ENCODE measurements around the gene MARVELD2. TPM values are rescaled to one million over a fixed set of nuclear protein-coding genes. Genes with fewer than 3 reads are reported as not detected.

MARVELD2 gene
- total and polyA plus RNA-seq, 2 of the 13 experiments (the other 11 are each of a cell fraction or from before 2014, with no cell fraction given), result 11.1 to 15.4 TPM

DNA sequence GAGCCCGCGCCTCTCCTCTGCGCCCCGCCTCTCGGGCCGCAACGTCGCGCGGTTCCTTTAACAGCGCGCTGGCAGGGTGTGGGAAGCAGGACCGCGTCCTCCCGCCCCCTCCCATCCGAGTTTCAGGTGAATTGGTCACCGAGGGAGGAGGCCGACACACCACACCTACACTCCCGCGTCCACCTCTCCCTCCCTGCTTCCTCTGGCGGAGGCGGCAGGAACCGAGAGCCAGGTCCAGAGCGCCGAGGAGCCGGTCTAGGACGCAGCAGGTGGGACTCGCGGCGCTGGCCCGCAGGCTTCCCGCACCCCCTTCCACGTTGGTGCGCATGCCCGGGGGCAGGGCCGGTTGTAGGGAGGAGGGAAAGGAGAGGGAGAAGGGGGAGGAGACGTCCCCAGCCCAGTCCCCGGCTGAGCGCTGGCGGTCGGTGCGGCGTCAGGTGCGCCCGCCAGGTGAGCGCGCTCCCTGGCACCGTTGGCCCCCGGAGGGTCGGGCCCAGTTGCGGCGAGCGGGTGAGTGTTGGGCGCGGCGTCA lies 77.5 kb downstream of the MARVELD2 start, which contains the start of gene OCLN (continued):
- TF ChIP-seq ZNF609 (CRISPR knock-in tag; IDR thresholded peaks at IDR 0.05; ENCODE audit: borderline replicate concordance) (peak; percentile 25; the same call in 1 of the 2 replicates), ZBTB40 (IDR thresholded peaks at IDR 0.05) (no peak), ZBTB40 (CRISPR knock-in tag; IDR thresholded peaks at IDR 0.05) (peak; percentile 55), NONO (IDR thresholded peaks at IDR 0.05) (no peak), NONO (CRISPR knock-in tag; conservative IDR thresholded peaks at IDR 0.05) (peak; percentile 89), SOX6 (IDR thresholded peaks at IDR 0.05) (no peak), SOX6 (CRISPR knock-in tag; IDR thresholded peaks at IDR 0.05) (peak; percentile 85), ZNF552 (CRISPR knock-in tag; IDR thresholded peaks at IDR 0.05; ENCODE audit: borderline replicate concordance) (peak; percentile 72; the same call in 1 of the 2 replicates), NRL (CRISPR knock-in tag; IDR thresholded peaks at IDR 0.05; ENCODE audit: borderline replicate concordance) (peak; percentile 41; the same call in 1 of the 2 replicates), SP1 (IDR thresholded peaks at IDR 0.05) (no peak), SP1 (CRISPR knock-in tag; IDR thresholded peaks at IDR 0.05) (peak; percentile 49; the same call in 1 of the 2 replicates)
- TF ChIP-seq, protein P1, sequence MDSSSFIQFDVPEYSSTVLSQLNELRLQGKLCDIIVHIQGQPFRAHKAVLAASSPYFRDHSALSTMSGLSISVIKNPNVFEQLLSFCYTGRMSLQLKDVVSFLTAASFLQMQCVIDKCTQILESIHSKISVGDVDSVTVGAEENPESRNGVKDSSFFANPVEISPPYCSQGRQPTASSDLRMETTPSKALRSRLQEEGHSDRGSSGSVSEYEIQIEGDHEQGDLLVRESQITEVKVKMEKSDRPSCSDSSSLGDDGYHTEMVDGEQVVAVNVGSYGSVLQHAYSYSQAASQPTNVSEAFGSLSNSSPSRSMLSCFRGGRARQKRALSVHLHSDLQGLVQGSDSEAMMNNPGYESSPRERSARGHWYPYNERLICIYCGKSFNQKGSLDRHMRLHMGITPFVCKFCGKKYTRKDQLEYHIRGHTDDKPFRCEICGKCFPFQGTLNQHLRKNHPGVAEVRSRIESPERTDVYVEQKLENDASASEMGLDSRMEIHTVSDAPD (CRISPR knock-in tag; IDR thresholded peaks at IDR 0.05), result peak; percentile 20; the same call in 1 of the 2 replicates
- TF ChIP-seq, protein P2, sequence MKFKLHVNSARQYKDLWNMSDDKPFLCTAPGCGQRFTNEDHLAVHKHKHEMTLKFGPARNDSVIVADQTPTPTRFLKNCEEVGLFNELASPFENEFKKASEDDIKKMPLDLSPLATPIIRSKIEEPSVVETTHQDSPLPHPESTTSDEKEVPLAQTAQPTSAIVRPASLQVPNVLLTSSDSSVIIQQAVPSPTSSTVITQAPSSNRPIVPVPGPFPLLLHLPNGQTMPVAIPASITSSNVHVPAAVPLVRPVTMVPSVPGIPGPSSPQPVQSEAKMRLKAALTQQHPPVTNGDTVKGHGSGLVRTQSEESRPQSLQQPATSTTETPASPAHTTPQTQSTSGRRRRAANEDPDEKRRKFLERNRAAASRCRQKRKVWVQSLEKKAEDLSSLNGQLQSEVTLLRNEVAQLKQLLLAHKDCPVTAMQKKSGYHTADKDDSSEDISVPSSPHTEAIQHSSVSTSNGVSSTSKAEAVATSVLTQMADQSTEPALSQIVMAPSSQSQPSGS (CRISPR knock-in tag; IDR thresholded peaks at IDR 0.05), result no peak

Data from HepG2 (cell line).